Fibroblast of lung (primary cell): ENCODE measurements around the gene CYTH1.

Experiments
- CTCF ChIP-seq, 2 donors: IDR thresholded peaks in 1 of 2; conservative IDR thresholded peaks in 1 of 2; 1 replicate in 1 of 2; 2 replicates in 1 of 2; pipeline ENCODE4 v1.5.1; 2011 to 2012; ENCODE audit warnings: low read length in 2 of 2, control low read depth in 1 of 2, inconsistent platforms in 1 of 2, low read depth in 1 of 2, mild to moderate bottlenecking in 1 of 2
- EZH2 ChIP-seq: IDR thresholded peaks from 2 replicates; pipeline ENCODE4 v1.5.1; 2012; ENCODE audit warnings: low read length, control low read depth, mild to moderate bottlenecking; ENCODE audit errors: missing control alignments

GRCh38 chr17:78651554-78651953 is 130.5 kb downstream of the CYTH1 start:
- TF ChIP-seq CTCF (conservative IDR thresholded peaks at IDR 0.05 in 1 of 2, IDR thresholded peaks at IDR 0.05 in 1 of 2; ENCODE audit: low read depth in 1 of 2, low read length in 2 of 2) (no peak), EZH2 (no peak)
